Ovary (tissue), 9 donors: Measurements from ENCODE around the gene PSPC1. TPM values are rescaled to one million over a fixed set of nuclear protein-coding genes. Genes with fewer than 3 reads are reported as not detected.

Source experiments
- DNase-seq, 5 donors: peaks; one replicate each; pipeline ENCODE4 v3.0.0-alpha.2; 2019 to 2020
- H3K27ac ChIP-seq, 2 donors: fragments of 200-600 bp; one replicate each; pipeline versions ENCODE4 v1.5.1 to v1.8.0; 2019 to 2022
- H3K27me3 ChIP-seq: fragments of 200-600 bp; one replicate; pipeline ENCODE4 v1.8.0; 2022
- H3K36me3 ChIP-seq: fragments of 200-600 bp; sonication (generic); one replicate; pipeline ENCODE4 v1.5.1; 2019
- H3K4me1 ChIP-seq: one replicate; pipeline ENCODE4 v1.8.1; 2013; ENCODE audit warnings: mild to moderate bottlenecking, moderate library complexity; ENCODE audit not compliant: insufficient read depth
- H3K4me3 ChIP-seq: fragments of 200-600 bp; sonication (generic); one replicate; pipeline ENCODE4 v1.5.1; 2017
- H3K9me3 ChIP-seq, 2 donors: fragments of 200-600 bp in 1 of 2; sonication (generic) in 1 of 2; one replicate each; pipeline versions ENCODE4 v1.5.1 to v1.8.1; 2013 to 2019; ENCODE audit warnings: mild to moderate bottlenecking in 1 of 2, moderate library complexity in 1 of 2
- EP300 ChIP-seq: sonication (generic); formaldehyde crosslinking; IDR thresholded peaks from one replicate; pipeline ENCODE4 v1.6.1; 2017; ENCODE audit warnings: antibody characterized with exemption
- POLR2A ChIP-seq: fragments of 450-650 bp; IDR thresholded peaks from one replicate; pipeline ENCODE4 v1.6.1; 2017; ENCODE audit warnings: antibody characterized with exemption, mild to moderate bottlenecking, moderate library complexity
- WGBS, 3 donors: extraction: QIAGEN DNeasy Blood & Tissue Kit in 1 of 3; methylation state at CpG; one replicate each; pipeline versions ENCODE4 v1.1.5 to v1.1.7; 2013 to 2017; 5-methylcytosine and 5-hydroxymethylcytosine counted together
- intact Hi-C, 4 donors: fragments of 100-400 bp; cut with DNase I; formaldehyde crosslinking; loops; one replicate each; pipeline versions ENCODE4 v1.11.0 to v1.15.1; 2022 to 2023
- polyA plus RNA-seq, 2 donors: library from polyadenylated mRNA; stranded (reverse); fragments of 200-250 nt in 1 of 2; fragments of 350-450 nt in 1 of 2; fragmentation: Illumina TruSeq in 1 of 2; extraction: RNeasy Lipid Tissue Mini Kit (QIAGEN cat#74804) in 1 of 2; gene quantifications; one replicate each; pipeline ENCODE4 v1.2.3, GENCODE V29; 2013 to 2014
- total RNA-seq, 7 donors: library from RNA; depleted of rRNA in 2 of 7; stranded (reverse); fragments of >200 nt in 2 of 7; fragmentation: NEBNext Ultra II Directional in 3 of 7; extraction: Animal tissue kit (Norgen Biotek cat#: 25700) in 3 of 7; gene quantifications; one replicate each; pipeline versions ENCODE4 v1.1.0 to v1.2.4, GENCODE V29; 2016 to 2023
- TF ChIP-seq, protein P1 (sequence below), 3 donors: fragments of 450-650 bp in 2 of 3; fragments of 200-600 bp in 1 of 3; IDR thresholded peaks; one replicate each; pipeline versions ENCODE4 v1.5.1 to v1.8.0; 2016 to 2022; ENCODE audit warnings: antibody characterized with exemption in 3 of 3, mild to moderate bottlenecking in 1 of 3
- donor health status: DM: no; HTN: no; CAD: no; lungs with moderate emphysema.
- donor health status: DM: no; HTN: no; CAD: no.
- donor health status: Bipolar disorder and iron deficiency.
- donor health status: DM: yes; HTN: yes; CAD: no.
- donor health status: DM: no; HTN: no; CAD: no.
- donor health status: DM: yes; HTN: yes; CAD: no.

The PSPC1 gene
- total and polyA plus RNA-seq, 9 donors, result 34.7 to 74.0 (median 49.1) TPM

DNA sequence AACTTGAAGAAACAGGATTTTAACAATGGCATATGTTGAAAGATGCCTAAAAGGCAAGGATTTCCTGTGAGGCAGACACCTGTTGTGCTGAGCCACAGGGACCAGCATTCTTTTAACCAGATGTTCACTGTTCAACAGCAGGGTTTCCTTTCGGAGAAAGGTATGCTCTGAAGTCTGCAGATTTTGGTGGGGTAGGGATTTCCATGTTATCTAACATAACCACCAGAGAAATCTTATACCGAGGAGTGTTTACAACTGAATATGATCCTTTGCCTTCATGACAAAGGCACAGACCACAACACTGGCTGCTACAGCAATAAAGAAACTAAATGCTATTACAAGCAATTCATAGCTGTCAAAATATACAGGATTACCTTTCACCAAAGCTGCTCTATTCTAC, 101.2 kb downstream of the PSPC1 start:
- H3K4me3 ChIP-seq, result no peak overlapping the region
- H3K36me3 ChIP-seq, result no peaks in the 10 kb centered on the region
- 51 to 75% (median 65%) methylated on average over 2 of the region's 2 CpGs for WGBS, 3 donors
- H3K27me3 ChIP-seq, result no peaks in the 10 kb centered on the region
- H3K4me1 ChIP-seq, result no peaks in the 10 kb centered on the region
- DNase-seq, result no peak
- H3K27ac ChIP-seq, result no peak overlapping the region
- no peak for TF ChIP-seq EP300
- TF ChIP-seq, protein P1, sequence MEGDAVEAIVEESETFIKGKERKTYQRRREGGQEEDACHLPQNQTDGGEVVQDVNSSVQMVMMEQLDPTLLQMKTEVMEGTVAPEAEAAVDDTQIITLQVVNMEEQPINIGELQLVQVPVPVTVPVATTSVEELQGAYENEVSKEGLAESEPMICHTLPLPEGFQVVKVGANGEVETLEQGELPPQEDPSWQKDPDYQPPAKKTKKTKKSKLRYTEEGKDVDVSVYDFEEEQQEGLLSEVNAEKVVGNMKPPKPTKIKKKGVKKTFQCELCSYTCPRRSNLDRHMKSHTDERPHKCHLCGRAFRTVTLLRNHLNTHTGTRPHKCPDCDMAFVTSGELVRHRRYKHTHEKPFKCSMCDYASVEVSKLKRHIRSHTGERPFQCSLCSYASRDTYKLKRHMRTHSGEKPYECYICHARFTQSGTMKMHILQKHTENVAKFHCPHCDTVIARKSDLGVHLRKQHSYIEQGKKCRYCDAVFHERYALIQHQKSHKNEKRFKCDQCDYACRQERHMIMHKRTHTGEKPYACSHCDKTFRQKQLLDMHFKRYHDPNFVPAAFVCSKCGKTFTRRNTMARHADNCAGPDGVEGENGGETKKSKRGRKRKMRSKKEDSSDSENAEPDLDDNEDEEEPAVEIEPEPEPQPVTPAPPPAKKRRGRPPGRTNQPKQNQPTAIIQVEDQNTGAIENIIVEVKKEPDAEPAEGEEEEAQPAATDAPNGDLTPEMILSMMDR (IDR thresholded peaks at IDR 0.05), result no peak
- no peak for TF ChIP-seq POLR2A
- no peaks in the 10 kb centered on the region for H3K9me3 ChIP-seq
- intact Hi-C loops, result no loop called here

DNA sequence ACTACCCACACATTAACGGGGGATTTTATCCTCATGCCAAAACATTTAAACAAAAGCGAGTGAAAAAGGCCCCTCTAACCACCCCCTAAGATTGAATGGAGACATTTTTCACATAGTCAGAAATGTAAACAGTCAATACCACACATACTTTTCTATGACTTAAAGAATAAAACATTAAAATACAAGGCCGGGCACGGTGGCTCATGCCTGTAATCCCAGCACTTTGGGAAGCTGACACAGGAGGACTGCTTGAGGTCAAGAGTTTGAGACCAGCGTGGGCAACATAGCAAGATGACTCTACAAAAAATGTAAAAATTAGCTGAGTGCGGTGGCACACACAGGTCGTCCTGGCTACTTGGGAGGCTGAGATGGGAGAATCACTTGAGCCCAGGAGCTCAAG, 102.0 kb downstream of the PSPC1 start:
- Histone ChIP-seq H3K27me3 (no peaks in the 10 kb centered on the region), H3K4me3 (no peak overlapping the region), H3K9me3 (no peaks in the 10 kb centered on the region), H3K4me1 (no peaks in the 10 kb centered on the region), H3K27ac (no peak overlapping the region), H3K36me3 (no peaks in the 10 kb centered on the region)
- 45 to 58% (median 51%) methylated on average over 7 of the region's 7 CpGs for WGBS, 3 donors
- TF ChIP-seq POLR2A (no peak), EP300 (no peak)
- TF ChIP-seq, protein P1 (IDR thresholded peaks at IDR 0.05), result no peak
- DNase-seq, result no peak
- intact Hi-C loops, result no loop called here

DNA sequence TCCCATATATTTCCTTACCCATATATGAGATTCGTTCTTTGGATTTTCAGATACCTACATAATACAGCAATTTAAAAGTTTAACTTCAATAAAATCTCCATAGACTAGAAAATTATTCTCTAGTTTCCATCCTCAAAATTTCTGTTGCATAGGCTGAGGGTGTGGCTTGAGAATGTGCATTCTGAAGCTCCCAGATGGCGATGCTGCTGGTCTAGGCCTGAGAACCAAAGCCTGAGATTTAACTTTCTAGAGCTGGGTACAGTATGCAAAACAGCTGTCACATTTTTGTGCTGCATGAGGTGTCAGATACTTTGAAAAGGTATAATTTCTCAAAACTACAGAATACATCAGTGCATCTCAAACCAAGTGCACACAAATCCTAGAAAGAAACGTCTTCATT, 106.6 kb downstream of the PSPC1 start:
- Histone ChIP-seq H3K36me3 (no peaks in the 10 kb centered on the region), H3K9me3 (no peaks in the 10 kb centered on the region), H3K27ac (no peak overlapping the region), H3K27me3 (no peaks in the 10 kb centered on the region), H3K4me3 (no peak overlapping the region), H3K4me1 (peaks cover 7% of the 10 kb centered on the region)
- 89 to 93% (median 91%) methylated on average over 3 of the region's 3 CpGs for WGBS, 3 donors
- no peak for DNase-seq
- TF ChIP-seq, protein P1 (IDR thresholded peaks at IDR 0.05), result no peak
- no peak for TF ChIP-seq POLR2A
- TF ChIP-seq EP300, result no peak
- intact Hi-C loops, result no loop called here

DNA sequence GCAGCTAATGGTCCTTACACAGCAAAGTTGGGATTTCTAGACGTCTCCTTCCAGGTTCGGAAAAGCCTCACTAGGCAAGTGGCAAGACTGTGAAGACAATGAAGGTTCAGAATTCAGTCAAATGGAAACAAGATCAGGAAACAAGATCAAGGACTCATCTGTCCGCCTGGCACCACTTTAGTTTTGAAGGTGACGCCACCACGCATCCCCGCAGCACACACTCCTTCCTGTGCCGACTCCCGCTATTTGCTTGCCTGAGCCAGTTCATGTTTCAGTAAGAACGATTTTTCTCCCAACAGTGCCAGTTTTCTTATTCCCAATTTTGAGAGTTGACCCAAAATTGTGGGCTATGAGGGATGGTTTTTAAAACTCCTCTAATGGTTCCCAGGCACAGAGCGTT, 107.8 kb downstream of the PSPC1 start:
- Histone ChIP-seq H3K27ac (no peak overlapping the region), H3K4me1 (peaks cover 7% of the 10 kb centered on the region), H3K36me3 (no peaks in the 10 kb centered on the region), H3K27me3 (no peaks in the 10 kb centered on the region), H3K9me3 (no peaks in the 10 kb centered on the region), H3K4me3 (no peak overlapping the region)
- intact Hi-C loops, result no loop called here
- no peak for TF ChIP-seq POLR2A
- TF ChIP-seq EP300, result no peak
- TF ChIP-seq, protein P1 (IDR thresholded peaks at IDR 0.05), result no peak
- no peak for DNase-seq
- 90 to 94% (median 91%) methylated on average over 10 of the region's 10 CpGs for WGBS, 3 donors
